Fibroblast of skin of scalp (primary cell): ENCODE data around the gene ANKRD40CL.
A peak's percentile ranks its signal among the peaks of the same experiment; 100 is the strongest.

Experiments used
- DNase-seq: peaks from one replicate; pipeline ENCODE4 v3.0.0-alpha.2; 2013

The ANKRD40CL gene

GRCh38 chr17:50787106-50787505, 19.8 kb upstream of the ANKRD40CL start:
- DNase-seq: no peak

- no peak for DNase-seq
Observed at GRCh38 chr17:50785946-50786570, 18.7 kb upstream of the ANKRD40CL start.

GRCh38 chr17:50785126-50785525, 17.8 kb upstream of the ANKRD40CL start:
- no peak for DNase-seq

- no peak for DNase-seq
Observed at GRCh38 chr17:50783905-50784304, 16.6 kb upstream of the ANKRD40CL start.

GRCh38 chr17:50783193-50783660, 15.9 kb upstream of the ANKRD40CL start:
- DNase-seq: peak; percentile 82

- no peak for DNase-seq
Observed at GRCh38 chr17:50781167-50781566, 13.8 kb upstream of the ANKRD40CL start.

GRCh38 chr17:50779747-50780353, 12.5 kb upstream of the ANKRD40CL start:
- DNase-seq: no peak

GRCh38 chr17:50778988-50779387, 11.7 kb upstream of the ANKRD40CL start:
- no peak for DNase-seq

GRCh38 chr17:50778471-50778870, 11.2 kb upstream of the ANKRD40CL start:
- no peak for DNase-seq

- DNase-seq: no peak
Observed at GRCh38 chr17:50775926-50776325, 8.6 kb upstream of the ANKRD40CL start.

- no peak for DNase-seq
Observed at GRCh38 chr17:50774225-50774803, 7.0 kb upstream of the ANKRD40CL start.

GRCh38 chr17:50771991-50772785, 4.9 kb upstream of the ANKRD40CL start:
- no peak for DNase-seq

GRCh38 chr17:50770346-50770745, 3.0 kb upstream of the ANKRD40CL start:
- no peak for DNase-seq

GRCh38 chr17:50769884-50770283, 2.6 kb upstream of the ANKRD40CL start:
- no peak for DNase-seq

- no peak for DNase-seq
Observed at GRCh38 chr17:50768346-50768761, 1.0 kb upstream of the ANKRD40CL start.

- DNase-seq: no peak
Observed at GRCh38 chr17:50767030-50767429, 288 bp downstream of the ANKRD40CL start.

- no peak for DNase-seq
Observed at GRCh38 chr17:50766222-50767023, 895 bp downstream of the ANKRD40CL start.

- no peak for DNase-seq
Observed at GRCh38 chr17:50765454-50766221, 1.7 kb downstream of the ANKRD40CL start.

- DNase-seq: no peak
Observed at GRCh38 chr17:50764734-50765149, 2.6 kb downstream of the ANKRD40CL start.

GRCh38 chr17:50763716-50764475, 3.4 kb downstream of the ANKRD40CL start:
- no peak for DNase-seq

GRCh38 chr17:50762177-50762576, 5.1 kb downstream of the ANKRD40CL start:
- DNase-seq: no peak
